ENCODE results near the gene NOD2. TPM values are rescaled to one million over a fixed set of nuclear protein-coding genes. Genes with fewer than 3 reads are reported as not detected.

NOD2 gene
- total RNA-seq, 1 experiment from 2014 or later: not detected

DNA sequence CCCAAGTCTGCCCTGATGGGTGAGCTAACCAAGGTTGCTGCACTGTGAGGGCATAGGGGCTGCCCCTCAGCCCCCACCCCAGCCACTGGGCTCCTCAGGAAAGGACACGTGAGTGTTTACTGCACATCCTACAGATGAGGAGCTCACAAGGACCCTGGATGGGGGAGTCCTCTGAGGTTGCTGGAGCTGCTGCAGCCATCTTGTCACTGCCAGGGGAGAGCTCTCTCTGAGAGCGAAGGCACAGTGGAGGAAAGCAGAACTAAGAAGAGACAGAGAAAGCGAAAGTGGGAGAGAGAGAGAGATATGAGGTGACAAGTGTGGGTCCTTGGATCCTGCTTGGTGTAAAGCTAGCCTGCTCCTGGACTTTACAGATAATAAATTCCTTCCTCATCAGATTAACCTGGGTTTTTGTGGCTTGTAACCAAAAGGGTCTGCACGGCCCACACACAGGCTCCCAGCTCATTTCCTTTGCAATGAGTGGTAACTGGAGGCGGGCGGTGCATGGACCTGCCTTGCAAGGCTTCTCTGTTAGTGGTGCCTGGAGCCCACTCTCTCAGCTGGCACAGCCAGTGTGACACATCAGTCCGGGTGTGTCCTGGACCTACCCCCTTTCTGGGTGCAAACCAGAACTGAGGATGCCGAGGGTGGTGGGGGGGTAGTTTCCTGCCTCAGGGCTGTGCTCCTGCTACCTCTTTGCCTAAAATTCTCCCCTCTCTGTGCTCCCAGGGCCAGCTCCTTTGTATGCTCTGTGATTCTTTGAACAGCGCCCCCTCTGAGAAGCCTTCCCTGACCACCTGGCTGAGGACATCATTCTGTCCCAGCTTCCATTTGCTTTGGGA lies 26.5 kb upstream of the NOD2 start:
- H4K20me1 ChIP-seq (ENCODE audit: insufficient read depth, low read depth, low read length): no peaks in the 10 kb centered on the region
- H3K9me3 ChIP-seq (ENCODE audit: low read length): peaks cover 8% of the 10 kb centered on the region
- H3K9me2 ChIP-seq (replicated peaks; ENCODE audit: insufficient read depth, low read length): no peaks in the 10 kb centered on the region
- DNase-seq: no peak
- H3K27ac ChIP-seq (ENCODE audit: low read length): no peak overlapping the region
- no peaks in the 10 kb centered on the region for H3K79me2 ChIP-seq (ENCODE audit: low read length)
- peak overlapping the region; percentile 67; the same call in 1 of the 2 replicates for H2AFZ ChIP-seq (ENCODE audit: low read length)
- H3K4me2 ChIP-seq (ENCODE audit: low read depth, low read length, poor library complexity, severe bottlenecking): peak overlapping the region; percentile 42
- peaks cover 1% of the 10 kb centered on the region; the same call in 1 of the 2 replicates for H3K36me3 ChIP-seq (ENCODE audit: insufficient read depth, low read length)
- H3K4me1 ChIP-seq (ENCODE audit: low read length): no peaks in the 10 kb centered on the region
- no peak overlapping the region; the same call in 1 of the 2 replicates for H3K9ac ChIP-seq (ENCODE audit: low read length)
- H3K27me3 ChIP-seq (ENCODE audit: low read length): no peaks in the 10 kb centered on the region
- H3K4me3 ChIP-seq (ENCODE audit: low read length): peak overlapping the region; percentile 35; the same call in 1 of the 2 replicates

- Histone ChIP-seq H3K9ac (ENCODE audit: low read length) (no peak overlapping the region), H4K20me1 (ENCODE audit: insufficient read depth, low read depth, low read length) (no peaks in the 10 kb centered on the region), H3K9me3 (ENCODE audit: low read length) (peaks cover 16% of the 10 kb centered on the region), H3K9me2 (replicated peaks; ENCODE audit: insufficient read depth, low read length) (no peaks in the 10 kb centered on the region), H3K79me2 (ENCODE audit: low read length) (no peaks in the 10 kb centered on the region), H2AFZ (ENCODE audit: low read length) (no peak overlapping the region), H3K4me3 (ENCODE audit: low read length) (no peak overlapping the region), H3K4me2 (ENCODE audit: low read depth, low read length, poor library complexity, severe bottlenecking) (no peak overlapping the region), H3K27ac (ENCODE audit: low read length) (no peak overlapping the region), H3K27me3 (ENCODE audit: low read length) (no peaks in the 10 kb centered on the region), H3K36me3 (ENCODE audit: insufficient read depth, low read length) (peaks cover 3% of the 10 kb centered on the region; the same call in 1 of the 2 replicates), H3K4me1 (ENCODE audit: low read length) (no peaks in the 10 kb centered on the region)
- no peak for DNase-seq
Observed at GRCh38 chr16:50667497-50668367, 25.7 kb upstream of the NOD2 start.

DNA sequence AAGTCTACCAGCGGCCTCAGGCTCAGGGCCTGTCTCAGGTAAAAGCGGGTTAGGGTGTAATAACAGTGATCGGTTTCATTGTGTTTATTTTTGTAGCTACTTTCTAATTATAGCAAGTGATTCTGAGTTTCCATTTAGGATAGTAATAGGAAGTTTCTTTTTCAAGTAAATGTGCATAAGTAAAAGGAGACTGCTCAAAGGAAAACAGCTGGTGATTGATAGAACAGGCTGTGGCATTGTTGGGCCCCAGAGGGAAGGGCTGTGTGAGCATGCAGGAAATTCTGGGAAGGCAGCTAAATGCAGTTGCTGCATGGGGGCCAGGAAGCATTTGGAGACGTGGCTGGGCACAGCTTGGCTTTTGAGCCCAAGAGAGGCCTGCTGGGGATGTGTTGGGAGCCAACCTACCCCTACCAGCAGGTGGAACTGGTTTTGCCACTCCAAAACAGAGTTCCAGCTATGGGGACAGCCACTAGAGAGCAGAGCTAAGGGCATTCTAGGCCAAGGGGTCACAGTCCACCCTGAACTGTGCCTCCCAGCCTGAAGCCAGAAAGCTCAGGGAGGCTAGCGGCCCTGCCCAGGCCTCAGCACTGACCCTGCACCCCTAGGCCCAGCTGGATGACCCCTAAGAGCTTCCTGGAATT lies 24.9 kb upstream of the NOD2 start:
- H4K20me1 ChIP-seq (ENCODE audit: insufficient read depth, low read depth, low read length): no peaks in the 10 kb centered on the region
- H3K9ac ChIP-seq (ENCODE audit: low read length): no peak overlapping the region
- H3K9me2 ChIP-seq (replicated peaks; ENCODE audit: insufficient read depth, low read length): no peaks in the 10 kb centered on the region
- H3K36me3 ChIP-seq (ENCODE audit: insufficient read depth, low read length): peaks cover 3% of the 10 kb centered on the region; the same call in 1 of the 2 replicates
- no peaks in the 10 kb centered on the region for H3K27me3 ChIP-seq (ENCODE audit: low read length)
- H3K4me1 ChIP-seq (ENCODE audit: low read length): no peaks in the 10 kb centered on the region
- peaks cover 17% of the 10 kb centered on the region for H3K9me3 ChIP-seq (ENCODE audit: low read length)
- no peak overlapping the region for H3K4me3 ChIP-seq (ENCODE audit: low read length)
- H3K79me2 ChIP-seq (ENCODE audit: low read length): no peaks in the 10 kb centered on the region
- H3K27ac ChIP-seq (ENCODE audit: low read length): no peak overlapping the region
- no peak for DNase-seq
- H3K4me2 ChIP-seq (ENCODE audit: low read depth, low read length, poor library complexity, severe bottlenecking): no peak overlapping the region
- no peak overlapping the region for H2AFZ ChIP-seq (ENCODE audit: low read length)

- H3K9me3 ChIP-seq (ENCODE audit: low read length): peaks cover 17% of the 10 kb centered on the region
- no peak overlapping the region for H3K4me3 ChIP-seq (ENCODE audit: low read length)
- H3K4me1 ChIP-seq (ENCODE audit: low read length): no peaks in the 10 kb centered on the region
- H2AFZ ChIP-seq (ENCODE audit: low read length): no peak overlapping the region
- H3K27me3 ChIP-seq (ENCODE audit: low read length): no peaks in the 10 kb centered on the region
- H3K36me3 ChIP-seq (ENCODE audit: insufficient read depth, low read length): peaks cover 11% of the 10 kb centered on the region
- no peak for DNase-seq
- no peak overlapping the region for H3K27ac ChIP-seq (ENCODE audit: low read length)
- H3K4me2 ChIP-seq (ENCODE audit: low read depth, low read length, poor library complexity, severe bottlenecking): no peak overlapping the region
- no peak overlapping the region for H3K9ac ChIP-seq (ENCODE audit: low read length)
- no peaks in the 10 kb centered on the region for H3K9me2 ChIP-seq (replicated peaks; ENCODE audit: insufficient read depth, low read length)
- no peaks in the 10 kb centered on the region for H4K20me1 ChIP-seq (ENCODE audit: insufficient read depth, low read depth, low read length)
- H3K79me2 ChIP-seq (ENCODE audit: low read length): no peaks in the 10 kb centered on the region
Observed at GRCh38 chr16:50669741-50670140, 23.7 kb upstream of the NOD2 start.

DNA sequence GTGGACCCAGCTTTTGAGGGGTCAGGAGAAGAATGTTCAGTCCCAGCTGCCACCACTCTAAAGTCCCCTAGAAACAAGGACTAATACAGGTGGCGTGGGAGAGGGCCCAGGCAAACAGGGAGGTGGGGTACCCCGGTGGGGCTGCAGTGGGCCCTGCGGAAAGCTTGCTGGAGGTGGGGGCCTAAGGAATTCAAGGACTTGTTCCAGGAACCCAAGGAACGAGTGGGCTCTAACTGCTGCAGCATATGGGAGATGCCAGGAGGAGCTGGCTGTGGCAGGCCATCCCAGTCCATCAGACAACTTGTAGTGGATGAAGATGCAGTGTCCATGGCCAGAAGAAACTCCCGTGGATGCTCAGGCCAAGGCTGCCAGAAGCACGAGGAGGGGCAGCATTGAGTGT lies 22.9 kb upstream of the NOD2 start:
- H3K27ac ChIP-seq (ENCODE audit: low read length): no peak overlapping the region
- H4K20me1 ChIP-seq (ENCODE audit: insufficient read depth, low read depth, low read length): no peaks in the 10 kb centered on the region
- H3K4me3 ChIP-seq (ENCODE audit: low read length): no peak overlapping the region
- no peak overlapping the region for H3K9ac ChIP-seq (ENCODE audit: low read length)
- no peaks in the 10 kb centered on the region for H3K4me1 ChIP-seq (ENCODE audit: low read length)
- H2AFZ ChIP-seq (ENCODE audit: low read length): no peak overlapping the region
- no peaks in the 10 kb centered on the region for H3K79me2 ChIP-seq (ENCODE audit: low read length)
- peaks cover 13% of the 10 kb centered on the region for H3K36me3 ChIP-seq (ENCODE audit: insufficient read depth, low read length)
- no peaks in the 10 kb centered on the region for H3K9me2 ChIP-seq (replicated peaks; ENCODE audit: insufficient read depth, low read length)
- no peak overlapping the region for H3K4me2 ChIP-seq (ENCODE audit: low read depth, low read length, poor library complexity, severe bottlenecking)
- no peak for DNase-seq
- H3K9me3 ChIP-seq (ENCODE audit: low read length): peaks cover 17% of the 10 kb centered on the region
- H3K27me3 ChIP-seq (ENCODE audit: low read length): no peaks in the 10 kb centered on the region

DNA sequence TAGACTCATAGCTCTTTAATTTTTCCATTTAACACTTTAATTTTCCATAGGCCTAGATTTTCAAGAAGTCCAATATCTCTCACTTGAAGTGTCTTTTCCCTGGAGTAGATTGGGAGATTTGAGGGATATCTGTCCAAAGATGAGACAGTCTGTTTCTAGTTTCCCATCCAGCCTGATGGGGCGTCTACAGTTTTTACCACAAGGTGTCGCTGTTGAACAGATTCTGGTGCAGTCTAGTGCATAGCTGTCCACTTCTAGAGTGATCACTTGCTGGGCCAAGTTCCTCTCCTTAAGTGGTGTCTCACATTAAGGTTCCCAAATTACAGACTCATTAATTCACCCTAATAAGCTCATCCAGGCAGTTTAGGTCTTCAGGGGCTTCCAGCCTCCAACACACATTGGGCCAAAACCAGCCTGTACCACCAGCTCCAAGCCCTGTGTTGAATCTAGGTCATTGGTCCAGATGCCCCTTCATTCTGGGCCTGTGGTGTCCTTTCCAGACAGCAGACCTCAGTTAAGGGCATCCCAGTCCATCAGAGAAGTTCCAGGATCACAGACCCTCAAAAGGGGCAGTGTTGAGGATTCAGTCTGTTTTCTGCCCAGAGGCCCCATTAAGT lies 21.7 kb upstream of the NOD2 start:
- peak; percentile 79 for DNase-seq
- Histone ChIP-seq H3K4me3 (ENCODE audit: low read length) (no peak overlapping the region), H3K9ac (ENCODE audit: low read length) (no peak overlapping the region), H3K4me1 (ENCODE audit: low read length) (no peaks in the 10 kb centered on the region), H3K4me2 (ENCODE audit: low read depth, low read length, poor library complexity, severe bottlenecking) (no peak overlapping the region), H3K36me3 (ENCODE audit: insufficient read depth, low read length) (peaks cover 13% of the 10 kb centered on the region), H3K79me2 (ENCODE audit: low read length) (no peaks in the 10 kb centered on the region), H4K20me1 (ENCODE audit: insufficient read depth, low read depth, low read length) (no peaks in the 10 kb centered on the region), H3K9me3 (ENCODE audit: low read length) (peaks cover 17% of the 10 kb centered on the region), H2AFZ (ENCODE audit: low read length) (no peak overlapping the region), H3K27ac (ENCODE audit: low read length) (no peak overlapping the region), H3K9me2 (replicated peaks; ENCODE audit: insufficient read depth, low read length) (no peaks in the 10 kb centered on the region), H3K27me3 (ENCODE audit: low read length) (no peaks in the 10 kb centered on the region)

DNA sequence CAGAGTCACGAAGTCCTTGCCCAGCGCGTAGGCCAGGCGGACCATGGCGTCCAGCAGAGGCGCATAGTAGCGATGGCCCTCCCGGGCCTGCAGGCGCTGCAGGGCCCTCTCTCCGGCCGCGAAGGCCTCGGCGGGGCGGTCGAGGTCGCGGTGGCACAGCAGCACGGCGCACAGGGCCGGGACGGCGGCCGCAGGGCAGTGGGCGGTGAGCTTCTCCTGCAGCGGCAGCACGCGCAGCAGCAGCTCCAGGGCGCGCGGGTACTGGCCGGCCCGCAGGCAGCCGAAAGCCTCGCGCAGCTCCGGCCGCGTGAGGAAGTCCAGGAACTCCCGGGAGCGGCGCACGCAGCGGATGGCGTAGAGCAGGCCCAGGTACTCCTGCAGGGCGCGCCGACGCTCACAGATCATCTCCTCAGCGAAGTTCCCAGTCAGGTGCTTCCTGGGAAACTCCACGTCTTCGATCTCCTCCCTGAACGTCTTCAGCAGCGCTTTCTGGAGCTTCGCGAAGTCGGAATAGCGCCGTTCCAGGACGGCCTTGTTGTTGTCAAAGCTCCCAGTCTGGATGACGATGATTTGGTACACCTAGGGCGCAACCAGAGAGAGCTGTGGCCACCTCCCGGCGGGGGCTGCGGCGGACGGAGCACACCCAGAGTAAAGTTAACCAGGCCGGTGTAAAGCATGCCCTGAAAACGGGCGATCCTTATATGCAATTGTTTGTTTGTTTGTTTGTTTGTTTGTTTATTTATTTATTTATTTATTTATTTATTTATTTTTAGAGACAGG lies 19.7 kb upstream of the NOD2 start:
- DNase-seq: no peak
- H3K27me3 ChIP-seq (ENCODE audit: low read length): no peaks in the 10 kb centered on the region
- peaks cover 17% of the 10 kb centered on the region for H3K9me3 ChIP-seq (ENCODE audit: low read length)
- no peaks in the 10 kb centered on the region for H3K79me2 ChIP-seq (ENCODE audit: low read length)
- no peak overlapping the region for H3K27ac ChIP-seq (ENCODE audit: low read length)
- no peaks in the 10 kb centered on the region for H3K4me1 ChIP-seq (ENCODE audit: low read length)
- no peak overlapping the region for H3K4me3 ChIP-seq (ENCODE audit: low read length)
- no peak overlapping the region for H2AFZ ChIP-seq (ENCODE audit: low read length)
- no peaks in the 10 kb centered on the region for H3K9me2 ChIP-seq (replicated peaks; ENCODE audit: insufficient read depth, low read length)
- H4K20me1 ChIP-seq (ENCODE audit: insufficient read depth, low read depth, low read length): no peaks in the 10 kb centered on the region
- peaks cover 13% of the 10 kb centered on the region for H3K36me3 ChIP-seq (ENCODE audit: insufficient read depth, low read length)
- no peak overlapping the region for H3K9ac ChIP-seq (ENCODE audit: low read length)
- H3K4me2 ChIP-seq (ENCODE audit: low read depth, low read length, poor library complexity, severe bottlenecking): no peak overlapping the region
